ENCODE measurements around the gene LSG1.

DNA sequence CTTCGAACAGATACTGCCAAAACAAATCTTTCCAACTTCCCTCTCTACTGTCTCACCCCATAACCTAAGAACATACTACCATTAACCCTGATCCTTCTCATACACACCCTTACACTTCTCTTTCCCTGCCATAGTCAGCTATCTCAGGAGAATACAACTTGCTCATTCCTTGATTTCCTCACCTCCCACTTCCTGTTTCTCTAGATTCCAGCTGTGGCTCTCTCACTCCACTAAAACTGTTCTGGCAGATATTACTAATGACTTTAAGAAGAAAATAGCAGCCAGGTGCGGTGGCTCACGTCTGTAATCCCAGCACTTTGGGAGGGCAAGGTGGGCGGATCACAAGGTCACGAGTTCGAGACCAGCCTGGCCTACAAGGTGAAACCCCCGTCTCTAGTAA is 4.6 kb downstream of the LSG1 start:
- TF ChIP-seq, protein P1, sequence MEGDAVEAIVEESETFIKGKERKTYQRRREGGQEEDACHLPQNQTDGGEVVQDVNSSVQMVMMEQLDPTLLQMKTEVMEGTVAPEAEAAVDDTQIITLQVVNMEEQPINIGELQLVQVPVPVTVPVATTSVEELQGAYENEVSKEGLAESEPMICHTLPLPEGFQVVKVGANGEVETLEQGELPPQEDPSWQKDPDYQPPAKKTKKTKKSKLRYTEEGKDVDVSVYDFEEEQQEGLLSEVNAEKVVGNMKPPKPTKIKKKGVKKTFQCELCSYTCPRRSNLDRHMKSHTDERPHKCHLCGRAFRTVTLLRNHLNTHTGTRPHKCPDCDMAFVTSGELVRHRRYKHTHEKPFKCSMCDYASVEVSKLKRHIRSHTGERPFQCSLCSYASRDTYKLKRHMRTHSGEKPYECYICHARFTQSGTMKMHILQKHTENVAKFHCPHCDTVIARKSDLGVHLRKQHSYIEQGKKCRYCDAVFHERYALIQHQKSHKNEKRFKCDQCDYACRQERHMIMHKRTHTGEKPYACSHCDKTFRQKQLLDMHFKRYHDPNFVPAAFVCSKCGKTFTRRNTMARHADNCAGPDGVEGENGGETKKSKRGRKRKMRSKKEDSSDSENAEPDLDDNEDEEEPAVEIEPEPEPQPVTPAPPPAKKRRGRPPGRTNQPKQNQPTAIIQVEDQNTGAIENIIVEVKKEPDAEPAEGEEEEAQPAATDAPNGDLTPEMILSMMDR (IDR thresholded peaks at IDR 0.05), result no peak
- no peak for TF ChIP-seq POLR2AphosphoS5 (IDR thresholded peaks at IDR 0.05)
- no peak for TF ChIP-seq EP300 (IDR thresholded peaks at IDR 0.05)
- TF ChIP-seq POLR2A (IDR thresholded peaks at IDR 0.05), result no peak

Data from upper lobe of left lung (tissue), 4 donors.